K562 (cell line): ENCODE measurements around the gene UBXN10. TPM values are rescaled to one million over a fixed set of nuclear protein-coding genes. Genes with fewer than 3 reads are reported as not detected.

ENCODE experiments used
- CCAR2 ChIP-seq: fragments of 200-400 bp; formaldehyde crosslinking; IDR thresholded peaks from 2 replicates; pipeline ENCODE4 v1.6.1; 2017; ENCODE audit warnings: mild to moderate bottlenecking, low read depth, low read length
- EP300 ChIP-seq: IDR thresholded peaks from 2 replicates; pipeline ENCODE4 v1.6.1; 2012; ENCODE audit warnings: low read length, improper control_type of control experiment
- GABPB1 ChIP-seq: sonication (generic); formaldehyde crosslinking; IDR thresholded peaks from 2 replicates; pipeline ENCODE4 v1.8.0; 2022; ENCODE audit warnings: mild to moderate bottlenecking, missing genetic modification reagents
- JUND ChIP-seq, 2 experiments: IDR thresholded peaks; 2 replicates in 1 of 2; 3 replicates in 1 of 2; pipeline ENCODE4 v1.6.1; 2011; ENCODE audit warnings: borderline replicate concordance in 2 of 2, low read depth in 2 of 2, low read length in 2 of 2, improper control_type of control experiment in 1 of 2, missing biosample characterization in 1 of 2, missing genetic modification characterization in 1 of 2, missing genetic modification reagents in 1 of 2
- MXI1 ChIP-seq: IDR thresholded peaks from 2 replicates; pipeline ENCODE4 v1.6.1; 2011; ENCODE audit warnings: low read depth, mild to moderate bottlenecking, improper control_type of control experiment, low read length
- PATZ1 ChIP-seq: fragments of 250-450 bp; sonication (Bioruptor Pico); IDR thresholded peaks from 2 replicates; pipeline ENCODE4 v1.5.0; 2020; ENCODE audit warnings: mild to moderate bottlenecking, borderline replicate concordance
- RBM39 ChIP-seq: fragments of 200-400 bp; formaldehyde crosslinking; optimal IDR thresholded peaks from 2 replicates; pipeline ENCODE3; 2018; ENCODE audit warnings: low read depth, low read length
- SAP30 ChIP-seq: fragments of 200-600 bp; sonication (generic); IDR thresholded peaks from 2 replicates; pipeline ENCODE4 v1.6.1; 2012; ENCODE audit warnings: borderline replicate concordance, low read depth, mild to moderate bottlenecking, moderate library complexity, low read length, control low read depth, inconsistent platforms; ENCODE audit not compliant: insufficient read depth, poor library complexity, severe bottlenecking
- SMARCA4 ChIP-seq: fragments of 450-650 bp; IDR thresholded peaks from 2 replicates; pipeline ENCODE4 v1.6.1; 2016
- TRIM24 ChIP-seq, 2 experiments: fragments of 450-650 bp; IDR thresholded peaks; 2 replicates each; pipeline ENCODE4 v1.6.1; 2016
- ZC3H11A ChIP-seq: IDR thresholded peaks from 2 replicates; pipeline ENCODE4 v1.6.1; 2012; ENCODE audit warnings: low read depth, low read length, improper control_type of control experiment
- ZNF197 ChIP-seq: fragments of 200-800 bp; sonication (Bioruptor generic); IDR thresholded peaks from 2 replicates; pipeline ENCODE4 v1.6.1; 2016; ENCODE audit warnings: low read depth, missing genetic modification characterization, missing compliant biosample characterization
- ZNF395 ChIP-seq: fragments of 200-800 bp; sonication (Bioruptor generic); IDR thresholded peaks from 2 replicates; pipeline ENCODE4 v1.6.1; 2017; ENCODE audit warnings: missing genetic modification characterization, missing compliant biosample characterization
- ZNF609 ChIP-seq: sonication (generic); formaldehyde crosslinking; IDR thresholded peaks from 2 replicates; pipeline ENCODE4 v1.8.1; 2023; ENCODE audit warnings: missing genetic modification reagents, mild to moderate bottlenecking, borderline replicate concordance
- polyA plus RNA-seq, 8 experiments: library from polyadenylated mRNA; depleted of rRNA in 4 of 8; stranded (reverse) in 5 of 8; unstranded in 3 of 8; fragments of >200 nt; fragmentation: Nextera tagmentation in 2 of 8; fragmentation: Illumina TruSeq in 1 of 8; extraction: Ambion mirVana in 2 of 8; extraction: Trizol in 1 of 8; gene quantifications; 2 replicates each; pipeline versions ENCODE4 v1.2.1 to v1.2.3, GENCODE V29; 2011 to 2014; ENCODE audit warnings: inconsistent platforms in 1 of 8, missing spikeins in 1 of 8
- total RNA-seq, 7 experiments: library from RNA; depleted of rRNA in 6 of 7; stranded (reverse); fragments of >200 nt in 6 of 7; fragmentation: Illumina TruSeq in 2 of 7; extraction: Trizol in 2 of 7; gene quantifications; 2 replicates each; pipeline versions ENCODE4 v1.2.1 to v1.2.3, GENCODE V29; 2011 to 2021; ENCODE audit warnings: low replicate concordance in 1 of 7

The UBXN10 gene
- total and polyA plus RNA-seq, 9 of the 15 experiments (the other 6 are each of a cell fraction or from before 2014, with no cell fraction given), result 10.7 to 17.7 (median 13.6) TPM

- TF ChIP-seq ZC3H11A (no peak), CCAR2 (no peak), TRIM24 (IDR thresholded peaks at IDR 0.05) (0 out of 4 replicates have a peak, but pooled peaks of 1 of the 2 experiments have one; percentile 26), GABPB1 (CRISPR knock-in tag) (peak; percentile 78; the same call in 1 of the 2 replicates), ZNF197 (CRISPR knock-in tag) (peak; percentile 40; the same call in 1 of the 2 replicates), ZNF609 (CRISPR knock-in tag) (peak; percentile 59; the same call in 1 of the 2 replicates), PATZ1 (CRISPR knock-in tag) (0 out of 2 replicates have a peak, but pooled peaks have one; percentile 12), SMARCA4 (peak; percentile 64; the same call in 1 of the 2 replicates), RBM39 (no peak), JUND (IDR thresholded peaks at IDR 0.05; ENCODE audit: borderline replicate concordance, low read depth, low read length) (peak; percentile 20; the same call in 1 of the 2 replicates), JUND (tag; IDR thresholded peaks at IDR 0.05; ENCODE audit: borderline replicate concordance, low read depth, low read length) (no peak; the same call in 2 of the 3 replicates), EP300 (peak; percentile 75), MXI1 (peak; percentile 86), ZNF395 (CRISPR knock-in tag) (peak; percentile 70), SAP30 (peak; percentile 96)
These were observed at the start of gene UBXN10, which contains the start of gene PLA2G2C (continued) for GRCh38 chr1:20185834-20186782.
